GM18505 (cell line): ENCODE data around the gene SYT15.
"Not testable (repeated sequence)": the region's sequence is repeated elsewhere in the genome, so short reads cannot be mapped to it uniquely, and the experiment has no call there.

Source experiments
- ATAC-seq: cut with Tn5 transposase; IDR thresholded peaks from one replicate; pipeline ENCODE4 v1.9.1; 2021; ENCODE audit not compliant: unreplicated experiment
- POLR2A ChIP-seq: IDR thresholded peaks from 4 replicates; pipeline ENCODE4 v1.6.1; 2011; ENCODE audit warnings: borderline replicate concordance; ENCODE audit not compliant: insufficient read depth, insufficient read length; ENCODE audit errors: extremely low read depth

The SYT15 gene

GRCh38 chr10:46578474-46579178 is at the start of gene SYT15:
TSS of gene SYT15 (plus strand) at chr10:46579128. CDS start at chr10:46579169, 41 bp downstream.
- ATAC-seq, result not testable (repeated sequence)

DNA sequence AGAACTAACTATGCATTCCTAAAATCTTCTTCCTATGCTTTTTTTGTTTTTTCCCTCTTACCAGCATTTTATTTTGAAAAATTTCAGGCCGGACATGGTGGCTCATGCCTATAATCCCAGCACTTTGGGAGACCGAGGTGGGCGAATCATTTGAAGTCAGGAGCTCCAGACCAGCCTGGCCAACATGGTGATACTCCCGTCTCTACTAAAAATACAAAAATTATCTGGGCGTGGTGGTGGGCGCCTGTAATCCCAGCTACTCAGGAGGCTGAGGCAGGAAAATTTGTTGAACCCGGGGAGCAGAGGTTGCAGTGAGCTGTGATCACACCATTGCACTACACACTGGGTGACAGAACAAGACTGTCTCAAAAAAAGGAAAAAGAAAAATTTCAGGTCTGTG is 49.2 kb upstream of the SYT15 start:
- not testable (repeated sequence) for ATAC-seq

DNA sequence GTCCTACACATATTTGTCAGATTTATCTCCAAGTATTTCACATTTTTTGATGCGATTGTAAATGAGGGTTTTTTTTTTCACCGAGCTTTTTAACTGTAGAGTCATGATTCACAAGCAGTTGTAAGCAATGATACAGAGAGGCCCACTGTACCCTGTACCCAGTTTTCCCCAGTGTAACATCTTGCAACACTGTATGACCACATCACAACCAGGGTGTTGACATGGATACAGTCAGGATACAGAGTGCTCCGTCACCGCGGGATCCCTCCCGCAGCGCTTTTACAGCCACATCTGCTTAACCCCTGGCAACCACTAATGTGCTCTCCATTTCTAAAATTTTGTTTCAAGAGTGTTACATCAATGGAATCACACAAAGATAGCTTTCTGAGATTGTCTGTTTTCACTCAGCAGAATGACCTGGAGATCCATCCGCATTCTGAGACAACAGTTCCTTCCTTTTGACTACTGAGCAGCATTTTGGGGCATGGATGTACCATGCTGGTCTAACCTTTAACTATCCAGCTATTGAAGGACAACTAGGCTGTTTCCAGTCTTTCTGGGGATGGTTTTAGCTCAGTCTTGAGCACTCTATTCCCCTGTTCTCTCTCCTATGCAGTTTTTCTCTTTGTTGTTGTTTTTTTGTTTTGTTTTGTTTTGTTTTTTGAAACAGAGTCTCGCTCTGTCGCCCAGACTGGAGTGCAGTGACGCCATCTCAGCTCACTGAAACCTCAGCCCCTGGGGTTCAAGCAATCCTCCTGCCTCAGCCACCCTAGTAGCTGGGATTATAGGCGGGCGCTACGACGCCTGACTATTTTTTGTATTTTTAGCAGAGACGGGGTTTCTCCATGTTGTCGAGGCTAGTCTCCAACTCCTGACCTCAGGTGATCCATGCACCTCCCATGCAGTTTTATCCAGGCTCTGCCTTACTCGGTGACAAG is 48.4 kb upstream of the SYT15 start:
- TF ChIP-seq POLR2A, result no peak
- no peak for ATAC-seq

DNA sequence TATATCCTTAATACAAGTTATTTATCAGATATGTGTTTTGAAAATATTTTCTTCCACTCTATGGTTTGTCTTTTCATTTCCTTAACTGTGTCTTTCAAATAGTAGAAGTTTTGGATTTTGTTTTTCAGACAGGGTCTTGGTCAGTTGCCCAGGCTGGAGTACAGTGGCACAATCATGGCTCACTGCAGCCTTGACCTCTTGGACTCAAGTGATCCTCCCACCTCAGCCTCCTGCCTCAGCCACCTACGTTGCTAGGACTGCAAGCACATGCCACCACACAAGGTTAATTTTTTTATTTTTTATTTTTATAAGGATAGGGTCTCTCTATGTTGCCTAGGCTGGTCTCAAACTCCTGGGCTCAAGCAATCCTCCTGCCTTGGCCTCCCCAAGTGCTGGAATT is 46.7 kb upstream of the SYT15 start:
- not testable (repeated sequence) for ATAC-seq

DNA sequence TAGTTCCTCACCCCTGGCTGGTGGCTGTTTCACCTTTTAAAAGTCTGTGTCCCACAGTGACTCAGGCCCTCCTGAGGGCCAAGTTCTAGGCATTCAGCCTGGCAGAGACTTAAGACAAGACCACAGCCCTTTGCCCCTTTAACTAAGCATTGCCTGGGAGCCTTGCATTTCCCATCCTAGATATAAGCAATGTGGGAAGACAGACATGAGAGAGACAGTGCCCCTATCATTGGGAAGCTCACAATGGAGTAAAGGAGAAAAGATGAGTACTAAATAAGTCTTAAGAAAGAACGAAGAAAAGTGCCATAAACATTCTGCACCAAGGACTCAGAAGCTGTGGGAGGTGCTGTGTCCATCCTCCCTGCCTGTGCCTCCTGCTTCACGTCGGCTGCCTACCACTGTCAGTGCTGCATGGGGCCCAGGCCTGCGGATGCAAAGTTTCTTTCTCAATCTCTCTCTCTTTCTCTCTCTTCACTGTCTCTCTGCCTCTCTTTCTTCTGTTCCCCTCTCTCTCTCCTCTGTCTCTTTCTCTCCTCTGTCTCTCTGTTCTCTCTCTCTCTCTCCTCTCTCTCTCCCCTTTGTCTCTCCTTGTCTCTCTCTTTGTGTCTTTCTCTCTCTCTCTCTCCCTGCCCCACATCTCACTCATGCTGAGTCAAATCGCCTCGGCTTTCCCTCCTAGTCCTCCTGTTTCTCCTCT is 44.0 kb upstream of the SYT15 start:
- TF ChIP-seq POLR2A, result no peak
- ATAC-seq, result no peak

- no peak for ATAC-seq
- TF ChIP-seq POLR2A, result no peak
These were observed 42.8 kb upstream of the SYT15 start for GRCh38 chr10:46536171-46536570.

GRCh38 chr10:46536781-46537180 is 42.1 kb upstream of the SYT15 start:
- no peak for ATAC-seq
- no peak for TF ChIP-seq POLR2A

GRCh38 chr10:46537309-46537708 is 41.6 kb upstream of the SYT15 start:
- ATAC-seq, result no peak
- no peak for TF ChIP-seq POLR2A

GRCh38 chr10:46538155-46538554 is 40.8 kb upstream of the SYT15 start:
- TF ChIP-seq POLR2A, result no peak
- no peak for ATAC-seq

GRCh38 chr10:46538717-46539426 is 40.1 kb upstream of the SYT15 start:
- ATAC-seq, result no peak

DNA sequence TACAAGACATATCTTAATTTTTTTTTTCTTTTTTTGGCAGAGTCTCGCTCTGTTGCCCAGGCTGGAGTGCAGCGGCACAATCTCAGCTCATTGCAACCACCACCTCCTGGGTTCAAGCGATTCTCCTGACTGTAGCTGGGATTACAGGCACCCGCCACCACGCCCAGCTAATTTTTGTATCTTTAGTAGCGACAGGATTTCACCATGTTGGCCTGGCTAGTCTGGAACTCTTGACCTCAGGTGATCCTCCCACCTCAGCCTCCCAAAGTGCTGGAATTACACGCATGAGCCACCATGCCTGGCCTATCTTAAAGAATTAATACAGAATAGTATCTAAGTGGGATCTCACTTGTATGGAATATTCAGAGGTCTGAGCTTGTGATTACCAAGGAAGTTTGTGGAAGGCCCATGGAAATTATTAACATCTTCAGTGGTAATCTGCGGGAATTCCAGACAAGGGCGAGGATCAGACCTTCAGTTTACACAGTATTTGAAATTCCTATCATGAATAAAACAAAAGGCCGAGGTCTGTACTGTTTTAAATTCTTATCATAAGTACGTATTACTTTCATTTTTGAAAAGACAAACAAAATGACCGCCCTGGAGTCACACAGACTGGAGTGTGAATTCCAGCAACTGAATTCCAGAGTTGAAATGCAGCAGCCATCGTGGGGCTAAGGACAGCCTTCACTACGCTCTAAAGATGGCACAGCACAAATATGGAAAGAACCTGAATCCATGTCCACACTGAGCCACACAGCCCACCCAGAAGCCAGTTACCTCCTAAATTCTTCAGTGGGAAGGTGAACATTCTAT is 39.1 kb upstream of the SYT15 start:
- no peak for ATAC-seq
- TF ChIP-seq POLR2A, result no peak

More at GRCh38 chr10:46538717-46539426, 40.1 kb upstream of the SYT15 start:
- TF ChIP-seq POLR2A, result no peak

GRCh38 chr10:46540412-46541016 is 38.4 kb upstream of the SYT15 start:
- ATAC-seq, result no peak
- TF ChIP-seq POLR2A, result no peak
